ENCODE results near the gene PATL1.

Gene PATL1

DNA sequence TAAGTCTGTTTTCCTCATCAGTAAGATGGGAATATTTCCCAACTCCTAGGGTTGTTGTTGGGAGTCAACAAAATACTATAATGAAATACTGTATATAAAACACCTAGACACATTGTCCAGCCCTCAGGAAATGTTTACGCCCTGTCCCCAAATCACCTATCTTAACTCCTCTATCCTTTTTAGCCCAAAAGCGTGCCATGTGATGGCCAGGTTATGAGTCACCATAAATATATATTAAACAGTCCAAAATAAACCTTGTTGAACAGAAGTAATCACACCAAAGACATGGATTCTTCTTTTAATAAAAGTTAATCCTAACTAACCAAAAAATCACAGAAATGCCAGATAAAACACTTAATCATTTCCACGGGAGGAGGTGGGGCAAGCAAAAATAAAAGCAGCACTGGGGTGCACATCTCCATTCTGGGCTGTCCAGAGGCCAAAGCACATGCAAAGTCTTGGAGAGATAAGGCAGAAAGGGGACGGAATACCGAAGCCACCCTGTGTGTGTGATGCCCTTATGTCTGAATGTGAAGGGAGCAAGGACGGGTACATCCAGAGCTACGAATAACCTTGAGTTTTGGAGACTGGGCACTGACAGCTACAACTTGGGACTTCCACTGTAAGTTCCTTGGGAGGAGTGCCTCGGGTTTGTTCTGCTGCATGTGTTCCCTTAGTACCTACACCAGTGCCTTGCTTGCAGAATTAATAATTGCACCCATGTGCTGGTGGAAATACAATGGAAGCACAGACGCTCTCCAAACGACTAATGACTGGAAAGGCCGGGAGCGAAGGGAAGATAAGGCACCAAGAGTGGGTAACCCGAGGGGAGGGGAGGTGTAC lies 54.3 kb downstream of the PATL1 start:
- no peak for DNase-seq

DNA sequence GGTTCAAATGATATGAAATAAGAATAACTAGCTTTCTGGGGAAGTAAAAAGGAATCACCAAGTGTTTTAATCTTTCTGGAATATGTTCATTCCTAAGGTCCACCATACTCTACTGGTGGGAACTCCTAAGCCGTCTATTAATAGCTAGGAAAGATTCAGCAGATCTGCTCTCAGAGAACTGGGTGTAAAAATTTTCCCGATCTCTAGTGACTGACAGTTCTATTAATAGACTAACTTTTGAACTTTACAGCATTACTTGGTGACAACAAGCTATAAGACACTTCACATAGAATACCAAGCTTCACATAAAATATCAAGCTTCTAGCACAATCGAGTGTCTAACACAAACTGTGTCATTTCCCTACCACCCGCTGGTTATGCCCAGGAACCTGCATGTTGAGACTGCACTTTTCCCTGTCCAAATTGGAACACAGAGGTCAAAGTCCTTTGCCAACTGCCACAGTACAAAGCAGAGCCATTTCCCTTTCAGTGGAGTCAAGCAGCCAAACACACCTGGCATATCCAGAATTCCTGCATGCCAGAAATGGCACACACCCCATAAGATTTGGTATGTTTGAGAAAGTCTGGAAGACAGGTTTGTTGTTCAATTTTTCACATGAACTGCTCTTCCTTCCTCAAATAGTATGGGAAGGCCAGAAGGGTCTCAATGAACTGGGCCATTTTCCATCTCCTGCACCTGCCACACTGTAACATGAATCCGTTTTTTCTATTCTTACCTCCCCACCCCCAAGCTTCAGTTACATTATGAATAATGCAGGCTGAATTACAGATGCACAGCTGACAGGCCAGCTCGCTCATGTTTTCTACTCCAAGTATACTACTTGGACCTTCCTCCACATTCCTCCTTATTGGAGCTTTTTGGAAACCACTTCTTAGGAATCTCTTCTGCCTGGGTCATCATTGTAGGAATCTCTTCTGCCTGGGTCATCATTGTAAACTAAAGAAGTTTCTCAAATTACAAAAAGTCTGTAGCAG lies 57.0 kb downstream of the PATL1 start:
- no peak for DNase-seq

DNA sequence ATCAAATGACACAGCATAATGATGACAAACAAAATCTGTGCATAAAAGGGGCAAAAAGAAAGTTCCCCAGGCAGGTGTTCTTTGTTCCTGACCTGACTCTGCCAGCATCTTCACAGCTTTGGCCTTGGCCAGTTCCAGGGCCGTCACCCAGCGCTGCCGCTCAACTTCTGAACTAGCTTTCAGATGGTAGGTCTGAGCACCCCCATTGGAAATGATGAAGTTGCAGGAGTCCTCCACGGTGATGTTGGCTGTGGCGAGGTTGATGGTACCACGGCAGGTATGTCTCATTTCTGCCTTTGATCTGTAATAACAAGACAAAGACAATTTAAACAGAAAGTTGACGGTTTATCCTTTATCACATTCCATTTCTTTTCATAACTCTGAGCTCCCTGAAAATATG lies 58.5 kb downstream of the PATL1 start:
- DNase-seq, result no peak

DNA sequence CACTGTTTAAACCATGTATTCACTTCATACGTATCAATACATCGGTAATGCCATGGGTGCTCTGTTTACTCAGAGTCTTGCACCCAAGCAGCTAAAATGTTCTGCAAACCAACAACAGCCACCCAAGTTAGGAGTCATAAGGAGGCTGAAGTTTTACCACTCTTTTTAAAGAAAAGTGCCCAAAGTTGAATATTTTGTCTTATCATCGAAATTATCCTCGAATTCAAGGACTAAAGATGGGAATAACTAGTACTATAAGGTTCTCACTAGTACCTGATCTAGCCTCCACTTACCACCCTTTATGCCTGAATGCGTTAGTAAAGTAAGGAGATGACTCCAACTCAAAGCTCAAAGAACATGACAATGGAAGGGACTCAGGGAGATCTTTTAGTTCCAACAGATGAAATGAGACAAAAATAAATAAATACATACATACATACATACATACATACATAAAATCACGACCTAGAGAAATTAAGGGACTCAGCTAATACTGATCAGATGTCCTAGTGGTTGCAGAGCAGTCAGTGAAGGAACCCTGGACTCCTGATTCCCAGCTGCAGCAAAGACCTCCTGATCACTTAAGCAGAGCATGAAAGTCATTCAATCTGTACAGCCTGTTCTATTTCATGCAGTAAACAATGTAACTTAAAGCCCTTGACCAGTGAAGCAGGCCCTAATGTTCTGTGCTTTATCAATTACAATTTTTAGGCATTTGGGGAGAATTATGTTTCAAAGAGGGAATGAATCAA lies 61.0 kb downstream of the PATL1 start:
- DNase-seq, result no peak

DNA sequence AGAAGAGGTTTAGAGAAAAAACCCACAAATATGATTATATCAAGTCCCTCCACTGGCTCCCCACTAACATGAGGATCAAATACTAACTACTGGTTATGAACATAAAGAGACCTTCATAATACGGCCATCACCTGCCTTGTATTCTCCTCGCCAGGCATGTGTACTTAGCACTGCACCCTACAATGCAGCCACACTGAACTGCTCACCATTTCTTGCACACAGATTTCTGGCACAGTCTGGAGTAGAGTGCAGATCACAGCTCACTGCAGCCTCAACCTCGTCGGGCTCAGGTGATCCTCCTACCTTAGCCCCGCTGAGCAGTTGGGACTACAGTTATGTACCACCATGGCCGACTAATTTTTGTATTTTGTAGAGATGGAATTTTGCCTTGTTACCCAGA lies 66.4 kb downstream of the PATL1 start:
- no peak for DNase-seq

DNA sequence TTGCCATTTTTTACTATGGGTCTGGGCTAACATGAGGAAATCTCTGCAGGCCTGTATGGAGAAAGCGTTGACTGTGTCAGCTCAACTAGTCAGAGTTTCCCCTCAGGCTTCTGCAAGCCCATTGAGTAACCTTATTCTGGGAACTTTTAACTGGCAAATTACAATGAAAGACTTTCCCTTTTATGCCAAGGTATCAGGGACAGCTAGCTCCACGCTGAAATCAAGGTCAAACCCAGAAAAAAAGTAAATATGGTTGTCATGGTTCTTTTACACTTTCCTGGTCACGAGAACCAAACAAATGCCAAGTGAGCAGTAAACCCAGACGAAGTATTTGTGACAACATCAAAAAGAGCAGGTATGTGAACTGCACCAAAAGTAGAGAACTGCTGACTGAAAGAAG lies 67.0 kb downstream of the PATL1 start:
- DNase-seq, result no peak

DNA sequence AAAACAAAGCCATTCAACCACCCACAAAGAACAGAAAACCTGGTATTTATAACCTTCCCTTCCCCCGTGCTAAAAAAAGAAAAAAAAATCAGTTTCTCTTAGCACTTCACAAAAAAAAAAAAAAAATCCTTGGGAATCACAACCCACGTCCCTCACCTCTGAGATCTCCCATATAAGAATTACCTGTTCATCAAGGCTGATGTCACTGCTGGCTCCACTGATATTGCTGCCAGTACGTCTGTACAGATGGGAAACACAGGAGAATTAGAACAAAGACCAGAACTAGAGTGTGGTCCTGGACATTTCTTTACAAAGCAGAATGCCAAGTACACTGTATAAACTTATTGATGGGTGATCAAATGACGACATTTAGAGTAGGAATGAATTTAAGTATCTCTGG lies 68.2 kb downstream of the PATL1 start:
- DNase-seq, result no peak

DNA sequence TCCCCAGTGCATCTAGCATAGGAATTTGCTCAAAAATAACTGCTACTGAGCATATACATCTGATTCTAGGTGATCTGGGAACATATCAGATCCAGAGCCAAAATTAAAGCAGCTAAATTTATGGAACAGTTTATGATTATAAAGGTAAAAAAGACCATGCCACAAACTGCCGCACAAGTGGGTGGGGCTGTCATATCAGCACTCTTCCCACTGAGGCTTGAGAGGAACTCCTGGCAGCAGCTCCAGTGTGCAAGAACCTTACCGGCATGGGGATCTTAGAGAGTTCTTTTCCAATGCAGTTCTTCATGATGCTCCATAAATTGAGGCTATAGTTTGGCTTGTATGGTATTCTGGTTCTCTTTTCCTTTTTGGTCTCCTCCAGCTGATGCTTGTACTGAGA lies 68.6 kb downstream of the PATL1 start:
- no peak for DNase-seq

DNA sequence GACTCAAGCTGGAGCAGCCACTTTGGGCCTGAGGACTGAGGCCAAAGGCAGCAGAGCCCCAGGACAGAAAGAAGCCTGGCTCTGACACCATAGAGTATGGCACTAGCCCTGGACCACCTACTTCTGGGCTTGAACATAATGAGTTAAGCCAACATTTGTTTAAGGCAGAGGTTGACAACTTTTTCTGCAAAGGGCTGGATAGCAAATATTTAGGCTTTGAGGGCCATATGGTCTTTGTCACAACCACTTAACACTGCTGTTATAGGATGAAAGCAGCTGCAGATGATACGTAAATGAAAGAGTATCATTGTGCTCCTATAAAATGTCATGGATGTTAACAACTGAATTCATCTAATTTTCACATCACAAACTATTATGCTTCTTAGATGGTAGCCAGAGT lies 69.9 kb downstream of the PATL1 start:
- DNase-seq, result no peak

All from stimulated activated naive CD4-positive, alpha-beta T cell treated with Interleukin-2 at 50 U/mL for 16 hours (primary cell).